Measurements from ENCODE around the gene CPNE7. TPM values are rescaled to one million over a fixed set of nuclear protein-coding genes. Genes with fewer than 3 reads are reported as not detected.

Gene CPNE7
- 28.4 and 48.7 TPM in 2 replicates for total RNA-seq

DNA sequence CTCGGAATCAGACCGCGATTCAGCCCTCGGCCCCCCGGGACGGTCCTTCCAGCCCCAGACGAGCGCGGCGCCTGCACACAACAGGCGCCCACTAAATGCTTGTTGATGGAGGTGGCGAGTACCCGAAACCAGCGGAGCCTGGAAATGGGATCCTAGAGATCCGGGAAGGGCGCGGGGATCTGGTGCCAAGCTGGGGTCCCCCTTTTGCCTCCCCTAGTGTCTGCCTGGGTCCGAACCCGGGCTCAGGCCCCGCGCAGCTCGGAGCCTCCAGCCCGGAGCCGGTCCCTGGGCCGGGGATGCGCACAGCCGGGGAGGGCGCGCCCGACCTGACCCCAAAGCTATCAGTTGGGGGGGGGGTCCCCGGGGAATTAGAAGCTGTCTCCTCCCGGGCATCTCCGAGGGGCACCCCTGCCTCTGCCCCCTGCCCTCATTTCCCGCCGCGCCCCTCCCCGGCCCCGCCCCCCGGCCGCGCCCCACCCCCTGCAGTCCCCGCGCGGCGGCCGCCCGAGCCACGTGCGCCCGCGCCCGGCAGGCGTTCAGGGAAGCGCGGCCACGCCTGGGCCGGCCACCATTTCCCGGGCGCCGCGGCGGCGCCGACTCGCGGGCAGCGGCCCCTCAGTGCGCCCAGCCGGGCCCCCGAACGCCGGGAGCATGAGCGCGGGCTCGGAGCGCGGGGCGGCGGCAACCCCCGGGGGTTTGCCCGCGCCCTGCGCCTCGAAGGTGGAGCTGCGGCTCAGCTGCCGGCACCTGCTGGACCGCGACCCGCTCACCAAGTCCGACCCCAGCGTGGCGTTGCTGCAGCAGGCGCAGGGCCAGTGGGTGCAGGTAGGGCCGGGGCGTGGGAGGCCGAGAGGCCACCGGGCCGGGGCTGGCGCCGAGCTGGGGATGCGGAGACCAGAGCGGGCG lies at the start of gene CPNE7:
Gene CPNE7, plus strand, starts transcription at position 512 of the 906 bp plus-strand sequence. Its CDS starts 140 bp downstream, at position 652.

GRCh38 chr16:89560378-89561141 lies 15.0 kb upstream of the CPNE7 start, which contains the start of gene RPL13:
RPL13 (plus strand) TSS chr16:89560682; CDS start chr16:89560960, 278 bp downstream.

GRCh38 chr16:89613231-89613953 lies 37.8 kb downstream of the CPNE7 start, which contains the start of gene DPEP1:
DPEP1 (plus strand) TSS chr16:89613642; CDS start chr16:89630411, 16,769 bp downstream.

Other genes with a start within 250 kb of the CPNE7 start
- gene ANKRD11, start 85.2 kb upstream of the CPNE7 start, total RNA-seq = 55.6 and 72.8 TPM in 2 replicates
- gene SPG7, start 67.4 kb upstream of the CPNE7 start, total RNA-seq = 144 and 177 TPM in 2 replicates
- 9,942 and 10,591 TPM in 2 replicates for gene RPL13, start 15.1 kb upstream of the CPNE7 start, total RNA-seq
- gene DPEP1, start 37.9 kb downstream of the CPNE7 start, total RNA-seq = 0.13 TPM in 1 of 2 replicates, not detected in the other
- gene CHMP1A, start 82.0 kb downstream of the CPNE7 start, total RNA-seq = 99.0 and 119 TPM in 2 replicates
- 2.9 and 4.7 TPM in 2 replicates for gene SPATA33, start 82.1 kb downstream of the CPNE7 start, total RNA-seq
- 38.7 and 45.4 TPM in 2 replicates for gene CDK10, start 110.9 kb downstream of the CPNE7 start, total RNA-seq
- gene SPATA2L, start 125.9 kb downstream of the CPNE7 start, total RNA-seq = 12.9 and 15.8 TPM in 2 replicates
- 5.1 and 5.9 TPM in 2 replicates for gene VPS9D1, start 145.1 kb downstream of the CPNE7 start, total RNA-seq
- gene ZNF276, start 145.8 kb downstream of the CPNE7 start, total RNA-seq = 15.3 and 23.1 TPM in 2 replicates
- 18.7 and 22.3 TPM in 2 replicates for gene FANCA, start 240.9 kb downstream of the CPNE7 start, total RNA-seq